GM12891 (cell line): ENCODE results near the gene KRTAP10-11.

ENCODE experiments used
- POLR2A ChIP-seq: IDR thresholded peaks from 2 replicates; pipeline ENCODE4 v1.6.1; 2011; ENCODE audit warnings: low read depth, low read length, control low read depth
- POLR2AphosphoS5 ChIP-seq: IDR thresholded peaks from 2 replicates; pipeline ENCODE4 v1.6.1; 2011; ENCODE audit warnings: low read depth, low read length, control low read depth
- POU2F2 ChIP-seq: IDR thresholded peaks from 2 replicates; pipeline ENCODE4 v1.6.1; 2011; ENCODE audit warnings: low read depth, mild to moderate bottlenecking, control low read depth, low read length, moderate library complexity

GRCh38 chr21:44614161-44614631 lies 32.0 kb upstream of the KRTAP10-11 start:
- TF ChIP-seq POLR2A (no peak), POLR2AphosphoS5 (no peak), POU2F2 (no peak)
